Activated CD4-positive, alpha-beta T cell treated with anti-CD3 and anti-CD28 coated beads, Interleukin-2, amount 10 ng/mL, durations not matched to agents 24 days and 14 days (primary cell): Measurements from ENCODE around the gene PKIG. TPM values are rescaled to one million over a fixed set of nuclear protein-coding genes. Genes with fewer than 3 reads are reported as not detected.

Source experiments
- DNase-seq: peaks from one replicate; pipeline ENCODE4 v3.0.0; 2022
- H3K27ac Mint-ChIP-seq: one replicate; pipeline ENCODE4 v1.8.0; 2022; ENCODE audit warnings: mild to moderate bottlenecking, mixed read lengths
- H3K27me3 Mint-ChIP-seq: one replicate; pipeline ENCODE4 v1.8.0; 2022; ENCODE audit warnings: mixed read lengths
- H3K36me3 Mint-ChIP-seq: one replicate; pipeline ENCODE4 v1.8.0; 2022; ENCODE audit warnings: low read depth, mild to moderate bottlenecking, mixed read lengths
- H3K4me1 Mint-ChIP-seq: one replicate; pipeline ENCODE4 v1.8.0; 2021; ENCODE audit warnings: mixed read lengths
- H3K4me3 Mint-ChIP-seq: one replicate; pipeline ENCODE4 v1.8.0; 2022; ENCODE audit warnings: mild to moderate bottlenecking, moderate library complexity, mixed read lengths
- H3K9me3 Mint-ChIP-seq: one replicate; pipeline ENCODE4 v1.8.0; 2021; ENCODE audit warnings: mixed read lengths
- intact Hi-C: fragments of 100-400 bp; cut with micrococcal nuclease; formaldehyde crosslinking; loops from one replicate; pipeline ENCODE4 v1.15.1; 2023
- total RNA-seq: library from RNA; stranded (reverse); gene quantifications from 2 replicates; pipeline ENCODE4 v1.2.3, GENCODE V29; 2022

Gene PKIG
- total RNA-seq, 1 donor from 2014 or later: 1.7 TPM

- Mint-ChIP-seq H3K9me3 (peaks cover 7% of the 10 kb centered on the region), H3K27ac (no peak overlapping the region), H3K4me3 (no peak overlapping the region), H3K4me1 (peaks cover 10% of the 10 kb centered on the region), H3K27me3 (no peaks in the 10 kb centered on the region), H3K36me3 (peaks cover 87% of the 10 kb centered on the region)
- intact Hi-C loops: no loop called here
- no peak for DNase-seq
Observed at GRCh38 chr20:44622501-44623270, 40.3 kb downstream of the PKIG start.

- intact Hi-C loops: no loop called here
Observed at GRCh38 chr20:44624152-44624551, 41.8 kb downstream of the PKIG start.

GRCh38 chr20:44624743-44625271, 42.4 kb downstream of the PKIG start:
- no peak overlapping the region for H3K27ac Mint-ChIP-seq

More at GRCh38 chr20:44624152-44624551, 41.8 kb downstream of the PKIG start:
- H3K27ac Mint-ChIP-seq: no peak overlapping the region
- no peak for DNase-seq
- peaks cover 2% of the 10 kb centered on the region for H3K4me1 Mint-ChIP-seq
- peaks cover 82% of the 10 kb centered on the region for H3K36me3 Mint-ChIP-seq
- no peaks in the 10 kb centered on the region for H3K27me3 Mint-ChIP-seq
- H3K9me3 Mint-ChIP-seq: peaks cover 7% of the 10 kb centered on the region
- H3K4me3 Mint-ChIP-seq: no peak overlapping the region

GRCh38 chr20:44625361-44625760, 43.0 kb downstream of the PKIG start:
- H3K27ac Mint-ChIP-seq: no peak overlapping the region
- intact Hi-C loops: no loop called here
- H3K4me3 Mint-ChIP-seq: no peak overlapping the region
- no peaks in the 10 kb centered on the region for H3K27me3 Mint-ChIP-seq
- H3K36me3 Mint-ChIP-seq: peaks cover 75% of the 10 kb centered on the region
- peaks cover 7% of the 10 kb centered on the region for H3K9me3 Mint-ChIP-seq
- DNase-seq: no peak
- H3K4me1 Mint-ChIP-seq: no peaks in the 10 kb centered on the region

More at GRCh38 chr20:44624743-44625271, 42.4 kb downstream of the PKIG start:
- intact Hi-C loops: no loop called here
- no peak for DNase-seq
- Mint-ChIP-seq H3K27me3 (no peaks in the 10 kb centered on the region), H3K9me3 (peaks cover 7% of the 10 kb centered on the region), H3K36me3 (peaks cover 77% of the 10 kb centered on the region), H3K4me3 (no peak overlapping the region), H3K4me1 (no peaks in the 10 kb centered on the region)

- H3K36me3 Mint-ChIP-seq: peaks cover 71% of the 10 kb centered on the region
- intact Hi-C loops: no loop called here
- no peaks in the 10 kb centered on the region for H3K27me3 Mint-ChIP-seq
- no peaks in the 10 kb centered on the region for H3K4me1 Mint-ChIP-seq
- peak overlapping the region; percentile 16 for H3K27ac Mint-ChIP-seq
- DNase-seq: no peak
- peaks cover 7% of the 10 kb centered on the region for H3K9me3 Mint-ChIP-seq
- no peak overlapping the region for H3K4me3 Mint-ChIP-seq
Observed at GRCh38 chr20:44626278-44626677, 43.9 kb downstream of the PKIG start.

GRCh38 chr20:44627364-44628010, 45.1 kb downstream of the PKIG start:
- H3K36me3 Mint-ChIP-seq: peaks cover 68% of the 10 kb centered on the region
- DNase-seq: no peak
- no peak overlapping the region for H3K4me3 Mint-ChIP-seq
- intact Hi-C loops: no loop called here
- H3K4me1 Mint-ChIP-seq: peaks cover 4% of the 10 kb centered on the region
- H3K27me3 Mint-ChIP-seq: no peaks in the 10 kb centered on the region
- H3K9me3 Mint-ChIP-seq: peaks cover 7% of the 10 kb centered on the region
- no peak overlapping the region for H3K27ac Mint-ChIP-seq

GRCh38 chr20:44629017-44629385, 46.6 kb downstream of the PKIG start:
- no peak for DNase-seq
- H3K4me1 Mint-ChIP-seq: peaks cover 7% of the 10 kb centered on the region
- intact Hi-C loops: no loop called here
- no peak overlapping the region for H3K27ac Mint-ChIP-seq
- H3K9me3 Mint-ChIP-seq: no peaks in the 10 kb centered on the region
- H3K36me3 Mint-ChIP-seq: peaks cover 63% of the 10 kb centered on the region
- H3K4me3 Mint-ChIP-seq: no peak overlapping the region
- H3K27me3 Mint-ChIP-seq: no peaks in the 10 kb centered on the region

- no peak overlapping the region for H3K4me3 Mint-ChIP-seq
- no peak for DNase-seq
- intact Hi-C loops: no loop called here
- no peak overlapping the region for H3K27ac Mint-ChIP-seq
- H3K9me3 Mint-ChIP-seq: no peaks in the 10 kb centered on the region
- H3K36me3 Mint-ChIP-seq: peaks cover 58% of the 10 kb centered on the region
- peaks cover 7% of the 10 kb centered on the region for H3K4me1 Mint-ChIP-seq
- no peaks in the 10 kb centered on the region for H3K27me3 Mint-ChIP-seq
Observed at GRCh38 chr20:44629542-44629941, 47.2 kb downstream of the PKIG start.

- H3K27me3 Mint-ChIP-seq: no peaks in the 10 kb centered on the region
- H3K9me3 Mint-ChIP-seq: no peaks in the 10 kb centered on the region
- H3K27ac Mint-ChIP-seq: no peak overlapping the region
- H3K36me3 Mint-ChIP-seq: peaks cover 55% of the 10 kb centered on the region
- DNase-seq: no peak
- no peak overlapping the region for H3K4me3 Mint-ChIP-seq
- intact Hi-C loops: no loop called here
- H3K4me1 Mint-ChIP-seq: peaks cover 7% of the 10 kb centered on the region
Observed at GRCh38 chr20:44630297-44630696, 47.9 kb downstream of the PKIG start.

- H3K4me1 Mint-ChIP-seq: peaks cover 7% of the 10 kb centered on the region
- no peaks in the 10 kb centered on the region for H3K9me3 Mint-ChIP-seq
- no peak overlapping the region for H3K4me3 Mint-ChIP-seq
- intact Hi-C loops: no loop called here
- H3K36me3 Mint-ChIP-seq: peaks cover 56% of the 10 kb centered on the region
- no peaks in the 10 kb centered on the region for H3K27me3 Mint-ChIP-seq
- H3K27ac Mint-ChIP-seq: peak overlapping the region; percentile 54
- no peak for DNase-seq
Observed at GRCh38 chr20:44632103-44632752, 49.8 kb downstream of the PKIG start.

GRCh38 chr20:44633187-44633810, 50.9 kb downstream of the PKIG start:
- intact Hi-C loops: no loop called here
- Mint-ChIP-seq H3K4me3 (no peak overlapping the region), H3K27ac (peak overlapping the region; percentile 71), H3K9me3 (no peaks in the 10 kb centered on the region), H3K36me3 (peaks cover 57% of the 10 kb centered on the region), H3K27me3 (no peaks in the 10 kb centered on the region), H3K4me1 (peaks cover 7% of the 10 kb centered on the region)
- no peak for DNase-seq

GRCh38 chr20:44633872-44634600, 51.7 kb downstream of the PKIG start:
- H3K4me1 Mint-ChIP-seq: peaks cover 9% of the 10 kb centered on the region
- DNase-seq: no peak
- intact Hi-C loops: no loop called here
- H3K4me3 Mint-ChIP-seq: no peak overlapping the region
- no peaks in the 10 kb centered on the region for H3K27me3 Mint-ChIP-seq
- H3K27ac Mint-ChIP-seq: no peak overlapping the region
- H3K9me3 Mint-ChIP-seq: peaks cover 6% of the 10 kb centered on the region
- H3K36me3 Mint-ChIP-seq: peaks cover 60% of the 10 kb centered on the region

- H3K36me3 Mint-ChIP-seq: peaks cover 68% of the 10 kb centered on the region
- peaks cover 15% of the 10 kb centered on the region for H3K4me1 Mint-ChIP-seq
- H3K9me3 Mint-ChIP-seq: peaks cover 6% of the 10 kb centered on the region
- no peak overlapping the region for H3K27ac Mint-ChIP-seq
- DNase-seq: no peak
- intact Hi-C loops: no loop called here
- no peak overlapping the region for H3K4me3 Mint-ChIP-seq
- H3K27me3 Mint-ChIP-seq: no peaks in the 10 kb centered on the region
Observed at GRCh38 chr20:44635877-44636276, 53.5 kb downstream of the PKIG start.
